ENCODE measurements around the gene ZBTB44. TPM values are rescaled to one million over a fixed set of nuclear protein-coding genes. Genes with fewer than 3 reads are reported as not detected.

ZBTB44 gene
- total RNA-seq, 1 donor from 2014 or later = 36.0 TPM

DNA sequence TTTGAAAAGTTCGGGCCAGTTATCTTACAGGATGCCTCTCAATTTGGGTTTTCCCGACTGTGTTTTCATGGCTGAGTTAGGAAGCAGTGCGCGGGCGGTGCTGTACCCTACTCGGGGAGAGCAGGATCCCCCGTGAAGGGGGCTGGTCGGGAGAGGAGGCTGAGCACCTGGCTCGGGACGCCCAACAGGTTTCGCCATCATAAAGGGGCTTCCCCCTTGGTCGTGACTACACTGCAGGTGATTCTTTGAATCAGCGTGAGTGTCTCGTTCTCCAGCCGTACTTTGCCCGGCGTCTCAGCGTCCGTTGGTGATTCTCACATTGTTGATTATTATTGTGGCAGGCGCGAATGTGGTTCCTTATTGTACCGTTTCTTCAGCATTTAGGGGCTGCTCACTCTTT is 108.6 kb downstream of the ZBTB44 start:
- no peaks in the 10 kb centered on the region for H3K9me3 Mint-ChIP-seq
- H3K27ac Mint-ChIP-seq = no peak overlapping the region
- no peak for DNase-seq (ENCODE audit: low spot score)
- no peak overlapping the region for H3K4me3 Mint-ChIP-seq (ENCODE audit: low read depth)
- no peaks in the 10 kb centered on the region for H3K4me1 Mint-ChIP-seq (ENCODE audit: low read depth)
- intact Hi-C loops (cut with micrococcal nuclease) = loop anchor here (2.0 kb wide), 1 partner anchor 157 kb away; no protein-coding TSS in a partner anchor
- H3K36me3 Mint-ChIP-seq (ENCODE audit: low read depth) = no peaks in the 10 kb centered on the region
- no peaks in the 10 kb centered on the region for H3K27me3 Mint-ChIP-seq (ENCODE audit: low read depth)

DNA sequence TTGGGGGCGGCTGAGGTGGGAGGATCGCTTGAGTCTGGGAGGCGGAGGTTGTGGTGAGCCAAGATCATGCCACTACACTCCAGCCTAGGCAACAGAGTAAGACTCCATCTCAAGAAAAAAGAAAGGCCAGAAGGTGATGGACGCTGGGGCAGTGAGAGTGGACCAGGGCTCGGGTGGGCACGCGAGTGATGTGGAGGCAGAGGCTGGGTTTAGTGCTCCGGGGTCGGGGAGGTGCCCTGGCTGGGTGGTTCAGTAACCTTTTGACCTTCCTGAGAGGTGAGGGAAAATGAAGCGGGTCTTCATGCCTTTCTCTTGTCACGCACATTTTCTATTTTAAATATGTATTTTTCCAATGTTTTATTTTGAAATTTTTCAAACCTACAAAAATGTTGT is 110.0 kb downstream of the ZBTB44 start:
- Mint-ChIP-seq H3K9me3 (no peaks in the 10 kb centered on the region), H3K4me1 (ENCODE audit: low read depth) (no peaks in the 10 kb centered on the region), H3K27ac (no peak overlapping the region), H3K36me3 (ENCODE audit: low read depth) (no peaks in the 10 kb centered on the region), H3K27me3 (ENCODE audit: low read depth) (no peaks in the 10 kb centered on the region), H3K4me3 (ENCODE audit: low read depth) (no peak overlapping the region)
- intact Hi-C loops (cut with micrococcal nuclease) = no loop called here
- no peak for DNase-seq (ENCODE audit: low spot score)

GRCh38 chr11:130203766-130204702 is 110.7 kb downstream of the ZBTB44 start:
- Mint-ChIP-seq H3K4me1 (ENCODE audit: low read depth) (no peaks in the 10 kb centered on the region), H3K9me3 (no peaks in the 10 kb centered on the region), H3K36me3 (ENCODE audit: low read depth) (no peaks in the 10 kb centered on the region), H3K4me3 (ENCODE audit: low read depth) (no peak overlapping the region), H3K27me3 (ENCODE audit: low read depth) (no peaks in the 10 kb centered on the region), H3K27ac (no peak overlapping the region)
- intact Hi-C loops (cut with micrococcal nuclease) = no loop called here
- DNase-seq (ENCODE audit: low spot score) = no peak

- intact Hi-C loops (cut with micrococcal nuclease) = no loop called here
- H3K27me3 Mint-ChIP-seq (ENCODE audit: low read depth) = no peaks in the 10 kb centered on the region
- no peak for DNase-seq (ENCODE audit: low spot score)
- no peak overlapping the region for H3K4me3 Mint-ChIP-seq (ENCODE audit: low read depth)
- H3K27ac Mint-ChIP-seq = no peak overlapping the region
- no peaks in the 10 kb centered on the region for H3K4me1 Mint-ChIP-seq (ENCODE audit: low read depth)
- H3K36me3 Mint-ChIP-seq (ENCODE audit: low read depth) = no peaks in the 10 kb centered on the region
- H3K9me3 Mint-ChIP-seq = no peaks in the 10 kb centered on the region
Observed at GRCh38 chr11:130202818-130203689, 111.7 kb downstream of the ZBTB44 start.

DNA sequence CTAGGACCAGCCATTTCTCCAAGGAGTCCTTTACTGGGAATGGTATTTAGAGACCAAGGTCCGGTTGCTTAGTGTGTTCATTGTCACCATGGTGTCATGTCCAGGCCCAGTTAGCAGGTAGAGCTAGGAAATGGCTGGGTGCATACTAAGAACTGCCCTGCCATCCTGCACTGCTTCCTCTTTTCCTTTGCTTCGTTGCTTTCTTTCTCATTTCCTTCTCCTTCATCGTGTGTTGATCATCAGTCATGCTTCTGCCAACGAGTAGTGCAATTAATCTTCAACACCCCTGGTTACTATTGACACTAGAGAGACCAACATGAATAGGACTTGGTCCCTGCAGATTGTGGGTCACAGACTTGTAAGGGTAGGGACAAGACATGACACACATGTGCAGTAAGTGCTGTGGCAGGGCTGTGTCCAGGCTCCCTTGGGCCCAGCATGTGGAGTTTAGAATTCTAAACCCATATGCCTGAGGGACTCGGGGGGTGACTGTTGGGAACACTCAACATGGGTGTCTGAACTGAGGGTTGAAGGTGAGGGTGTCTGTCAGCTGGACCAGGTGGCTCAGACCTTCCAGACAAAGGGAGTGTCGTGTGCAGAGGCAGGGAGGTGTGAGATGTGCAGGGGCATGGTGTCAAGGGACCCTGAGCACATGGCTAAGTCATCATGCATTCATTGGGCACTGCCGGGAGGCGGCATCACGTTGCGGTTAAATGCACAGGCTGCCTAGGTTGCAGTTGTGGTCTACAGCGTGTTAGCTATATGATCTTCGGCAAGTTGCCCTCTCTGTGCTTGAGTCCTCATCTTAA is 112.5 kb downstream of the ZBTB44 start:
- no peak for DNase-seq (ENCODE audit: low spot score)
- Mint-ChIP-seq H3K27ac (no peak overlapping the region), H3K9me3 (no peaks in the 10 kb centered on the region), H3K4me1 (ENCODE audit: low read depth) (no peaks in the 10 kb centered on the region), H3K4me3 (ENCODE audit: low read depth) (no peak overlapping the region), H3K27me3 (ENCODE audit: low read depth) (no peaks in the 10 kb centered on the region), H3K36me3 (ENCODE audit: low read depth) (no peaks in the 10 kb centered on the region)
- intact Hi-C loops (cut with micrococcal nuclease) = no loop called here

DNA sequence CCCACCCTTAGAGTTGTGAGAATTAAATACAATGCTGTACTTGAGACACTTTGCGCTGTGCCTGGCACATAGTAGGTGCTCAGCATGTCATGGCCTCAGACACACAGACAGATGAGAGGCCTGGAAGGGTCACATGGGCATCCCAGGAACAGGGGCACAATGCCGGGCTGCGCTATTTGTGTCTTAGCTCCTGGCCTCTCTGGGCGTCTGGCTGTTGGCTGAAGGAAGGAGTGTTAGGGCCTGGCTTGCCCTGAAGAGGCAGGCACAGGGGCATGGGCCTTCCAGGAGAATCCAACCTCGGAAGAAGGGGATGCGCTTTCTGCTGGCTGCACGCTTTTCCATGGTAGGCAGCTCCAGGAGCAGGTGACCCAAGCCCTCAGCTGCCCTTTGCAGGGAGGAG is 113.7 kb downstream of the ZBTB44 start:
- intact Hi-C loops (cut with micrococcal nuclease) = no loop called here
- Mint-ChIP-seq H3K9me3 (no peaks in the 10 kb centered on the region), H3K4me1 (ENCODE audit: low read depth) (no peaks in the 10 kb centered on the region), H3K27me3 (ENCODE audit: low read depth) (no peaks in the 10 kb centered on the region), H3K4me3 (ENCODE audit: low read depth) (no peak overlapping the region), H3K27ac (no peak overlapping the region), H3K36me3 (ENCODE audit: low read depth) (no peaks in the 10 kb centered on the region)
- DNase-seq (ENCODE audit: low spot score) = no peak

GRCh38 chr11:130199792-130200191 is 114.9 kb downstream of the ZBTB44 start:
- Mint-ChIP-seq H3K4me3 (ENCODE audit: low read depth) (no peak overlapping the region), H3K36me3 (ENCODE audit: low read depth) (no peaks in the 10 kb centered on the region), H3K27me3 (ENCODE audit: low read depth) (no peaks in the 10 kb centered on the region), H3K27ac (no peak overlapping the region), H3K4me1 (ENCODE audit: low read depth) (no peaks in the 10 kb centered on the region), H3K9me3 (no peaks in the 10 kb centered on the region)
- no peak for DNase-seq (ENCODE audit: low spot score)
- intact Hi-C loops (cut with micrococcal nuclease) = no loop called here

- no peaks in the 10 kb centered on the region for H3K36me3 Mint-ChIP-seq (ENCODE audit: low read depth)
- H3K9me3 Mint-ChIP-seq = no peaks in the 10 kb centered on the region
- DNase-seq (ENCODE audit: low spot score) = no peak
- H3K27me3 Mint-ChIP-seq (ENCODE audit: low read depth) = no peaks in the 10 kb centered on the region
- intact Hi-C loops (cut with micrococcal nuclease) = no loop called here
- H3K4me3 Mint-ChIP-seq (ENCODE audit: low read depth) = no peak overlapping the region
- H3K4me1 Mint-ChIP-seq (ENCODE audit: low read depth) = no peaks in the 10 kb centered on the region
- no peak overlapping the region for H3K27ac Mint-ChIP-seq
Observed at GRCh38 chr11:130198964-130199363, 115.8 kb downstream of the ZBTB44 start.

GRCh38 chr11:130198292-130198691 is 116.4 kb downstream of the ZBTB44 start:
- H3K27ac Mint-ChIP-seq = no peak overlapping the region
- H3K36me3 Mint-ChIP-seq (ENCODE audit: low read depth) = no peaks in the 10 kb centered on the region
- H3K9me3 Mint-ChIP-seq = no peaks in the 10 kb centered on the region
- no peak for DNase-seq (ENCODE audit: low spot score)
- H3K4me3 Mint-ChIP-seq (ENCODE audit: low read depth) = no peak overlapping the region
- H3K27me3 Mint-ChIP-seq (ENCODE audit: low read depth) = no peaks in the 10 kb centered on the region
- intact Hi-C loops (cut with micrococcal nuclease) = no loop called here
- H3K4me1 Mint-ChIP-seq (ENCODE audit: low read depth) = no peaks in the 10 kb centered on the region

DNA sequence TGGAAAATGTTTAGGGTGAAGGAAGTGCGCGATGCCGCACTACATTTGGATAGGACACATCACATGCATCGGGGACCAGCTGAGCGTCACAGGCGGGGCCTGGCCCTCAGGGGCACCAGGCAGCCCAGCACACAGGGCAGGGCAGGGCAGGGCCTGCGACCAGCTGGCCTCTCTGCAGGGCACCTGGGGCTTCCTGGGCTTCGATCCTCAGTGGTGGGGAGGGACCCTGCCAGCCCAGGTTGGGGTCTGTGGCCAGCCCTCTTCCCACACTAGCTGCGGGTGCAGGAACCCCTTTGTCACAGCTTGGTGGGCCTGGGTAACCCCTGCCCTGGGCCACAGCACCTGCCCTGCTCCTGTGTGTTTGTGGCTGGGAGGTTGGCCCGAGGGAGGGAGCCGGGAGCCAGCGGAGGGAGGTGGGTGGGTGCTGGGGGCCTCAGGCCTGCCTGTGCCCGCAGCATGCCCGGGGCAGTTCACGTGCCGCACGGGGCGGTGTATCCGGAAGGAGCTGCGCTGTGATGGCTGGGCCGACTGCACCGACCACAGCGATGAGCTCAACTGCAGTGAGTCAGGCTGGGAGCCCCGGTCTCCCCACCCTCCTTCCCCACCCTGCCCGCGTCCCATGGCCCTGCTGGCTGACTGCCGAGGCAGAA is 117.2 kb downstream of the ZBTB44 start:
- H3K4me3 Mint-ChIP-seq (ENCODE audit: low read depth) = no peak overlapping the region
- intact Hi-C loops (cut with micrococcal nuclease) = no loop called here
- H3K27ac Mint-ChIP-seq = no peak overlapping the region
- H3K36me3 Mint-ChIP-seq (ENCODE audit: low read depth) = no peaks in the 10 kb centered on the region
- H3K4me1 Mint-ChIP-seq (ENCODE audit: low read depth) = no peaks in the 10 kb centered on the region
- no peak for DNase-seq (ENCODE audit: low spot score)
- no peaks in the 10 kb centered on the region for H3K9me3 Mint-ChIP-seq
- no peaks in the 10 kb centered on the region for H3K27me3 Mint-ChIP-seq (ENCODE audit: low read depth)

- Mint-ChIP-seq H3K4me3 (ENCODE audit: low read depth) (no peak overlapping the region), H3K36me3 (ENCODE audit: low read depth) (no peaks in the 10 kb centered on the region), H3K27me3 (ENCODE audit: low read depth) (no peaks in the 10 kb centered on the region), H3K9me3 (no peaks in the 10 kb centered on the region), H3K27ac (no peak overlapping the region), H3K4me1 (ENCODE audit: low read depth) (no peaks in the 10 kb centered on the region)
- no peak for DNase-seq (ENCODE audit: low spot score)
- intact Hi-C loops (cut with micrococcal nuclease) = no loop called here
Observed at GRCh38 chr11:130194241-130195023, 120.3 kb downstream of the ZBTB44 start.

Measured in activated T-helper 2 cell treated with anti-CD3 and anti-CD28 coated beads, Interferon-gamma antibody, Interleukin-2, Interleukin-4, amounts not matched to agents 10 μg/mL and 5 μg/mL and 100 μg/mL, durations not matched to agents 14 hours and 24 hours and 36 hours (primary cell).